WTC11 (cell line): Measurements from ENCODE around the gene MAML3. TPM values are rescaled to one million over a fixed set of nuclear protein-coding genes. Genes with fewer than 3 reads are reported as not detected.

Source experiments
- ATAC-seq: fragments of 200-7000 bp; cut with Tn5 transposase; 2 replicates; pipeline ENCODE4 v1.10.0; 2021; ENCODE audit warnings: mild to moderate bottlenecking, moderate library complexity
- CTCF ChIA-PET: fragments of 300-600 bp; sonication (Branson Sonifier 250); formaldehyde crosslinking; loops from one replicate; lab custom pipeline; 2021; ENCODE audit warnings: antibody characterized with exemption; lab: Charles Lee
- POLR2A ChIA-PET: fragments of 350-600 bp; sonication (Branson Sonifier 250); formaldehyde crosslinking; loops from one replicate; lab custom pipeline; 2021; ENCODE audit warnings: antibody characterized with exemption; lab: Charles Lee
- DNase-seq: peaks from one replicate; pipeline ENCODE4 v3.0.0; 2021; ENCODE audit warnings: low spot score
- H3K27ac Mint-ChIP-seq: 2 replicates; pipeline ENCODE4 v1.8.0; 2021; ENCODE audit warnings: mixed read lengths
- H3K27me3 Mint-ChIP-seq: 2 replicates; pipeline ENCODE4 v1.8.0; 2021; ENCODE audit warnings: low read depth, mild to moderate bottlenecking, moderate library complexity, mixed read lengths
- H3K36me3 Mint-ChIP-seq: 2 replicates; pipeline ENCODE4 v1.8.0; 2021; ENCODE audit warnings: mixed read lengths
- H3K4me1 Mint-ChIP-seq: 2 replicates; pipeline ENCODE4 v1.8.0; 2022; ENCODE audit warnings: mixed read lengths
- H3K4me3 Mint-ChIP-seq: 2 replicates; pipeline ENCODE4 v1.8.0; 2021; ENCODE audit warnings: mild to moderate bottlenecking, moderate library complexity, mixed read lengths
- H3K9me3 Mint-ChIP-seq: 2 replicates; pipeline ENCODE4 v1.8.0; 2021; ENCODE audit warnings: mixed read lengths
- CBFB ChIP-seq: sonication (generic); formaldehyde crosslinking; IDR thresholded peaks from 2 replicates; pipeline ENCODE4 v1.8.1; 2022; ENCODE audit warnings: mild to moderate bottlenecking, low read depth, missing genetic modification reagents
- CDX4 ChIP-seq: fragments of 250-450 bp; sonication (Bioruptor Pico); IDR thresholded peaks from 2 replicates; pipeline ENCODE4 v1.9.0; 2021; ENCODE audit warnings: moderate library complexity, mild to moderate bottlenecking, inconsistent platforms, borderline replicate concordance
- CREM ChIP-seq: sonication (generic); formaldehyde crosslinking; IDR thresholded peaks from 2 replicates; pipeline ENCODE4 v1.8.1; 2022; ENCODE audit warnings: mild to moderate bottlenecking, missing genetic modification reagents, moderate library complexity
- ELF4 ChIP-seq: sonication (generic); formaldehyde crosslinking; IDR thresholded peaks from 2 replicates; pipeline ENCODE4 v1.8.1; 2022; ENCODE audit warnings: low read depth, mild to moderate bottlenecking, moderate library complexity, missing genetic modification reagents
- ESRRA ChIP-seq: sonication (generic); formaldehyde crosslinking; IDR thresholded peaks from 2 replicates; pipeline ENCODE4 v1.8.1; 2022; ENCODE audit warnings: mild to moderate bottlenecking, missing genetic modification reagents, borderline replicate concordance
- ETV6 ChIP-seq: sonication (generic); formaldehyde crosslinking; IDR thresholded peaks from 2 replicates; pipeline ENCODE4 v1.8.1; 2022; ENCODE audit warnings: mild to moderate bottlenecking, missing genetic modification reagents
- GRHL2 ChIP-seq: fragments of 250-450 bp; sonication (Bioruptor Pico); IDR thresholded peaks from 2 replicates; pipeline ENCODE4 v1.8.0; 2022; ENCODE audit warnings: mild to moderate bottlenecking, moderate library complexity; ENCODE audit not compliant: insufficient replicate concordance, severe bottlenecking
- IRF2 ChIP-seq: sonication (generic); formaldehyde crosslinking; IDR thresholded peaks from 2 replicates; pipeline ENCODE4 v1.8.0; 2022; ENCODE audit warnings: low read depth, missing genetic modification reagents, borderline replicate concordance
- NFATC4 ChIP-seq: fragments of 250-450 bp; sonication (Bioruptor Pico); IDR thresholded peaks from 2 replicates; pipeline ENCODE4 v1.9.0; 2021; ENCODE audit warnings: mild to moderate bottlenecking
- NR2C2 ChIP-seq: sonication (generic); formaldehyde crosslinking; IDR thresholded peaks from 2 replicates; pipeline ENCODE4 v1.8.0; 2022; ENCODE audit warnings: mild to moderate bottlenecking, missing genetic modification reagents
- RELA ChIP-seq: sonication (generic); formaldehyde crosslinking; IDR thresholded peaks from 2 replicates; pipeline ENCODE4 v1.8.1; 2022; ENCODE audit warnings: missing genetic modification reagents, mild to moderate bottlenecking, borderline replicate concordance
- SMAD4 ChIP-seq: sonication (generic); formaldehyde crosslinking; IDR thresholded peaks from 2 replicates; pipeline ENCODE4 v1.8.0; 2022; ENCODE audit warnings: mild to moderate bottlenecking, missing genetic modification reagents
- SP1 ChIP-seq: sonication (generic); formaldehyde crosslinking; conservative IDR thresholded peaks from 2 replicates; pipeline ENCODE4 v1.8.1; 2022; ENCODE audit warnings: missing genetic modification reagents
- TEAD4 ChIP-seq: sonication (generic); formaldehyde crosslinking; IDR thresholded peaks from 2 replicates; pipeline ENCODE4 v1.8.0; 2022; ENCODE audit warnings: mild to moderate bottlenecking, missing genetic modification reagents
- USF2 ChIP-seq: sonication (generic); formaldehyde crosslinking; IDR thresholded peaks from 2 replicates; pipeline ENCODE4 v1.8.1; 2023; ENCODE audit warnings: mild to moderate bottlenecking, missing genetic modification reagents, moderate library complexity
- ZNF219 ChIP-seq: sonication (generic); formaldehyde crosslinking; IDR thresholded peaks from 2 replicates; pipeline ENCODE4 v1.8.0; 2023; ENCODE audit warnings: missing genetic modification reagents, mild to moderate bottlenecking, borderline replicate concordance
- ZNF423 ChIP-seq: fragments of 250-450 bp; sonication (Bioruptor Pico); IDR thresholded peaks from 2 replicates; pipeline ENCODE4 v2.1.2; 2022; ENCODE audit warnings: mild to moderate bottlenecking, moderate library complexity
- ZNF532 ChIP-seq: fragments of 250-450 bp; sonication (Bioruptor Pico); IDR thresholded peaks from 2 replicates; pipeline ENCODE4 v1.9.0; 2021; ENCODE audit warnings: mild to moderate bottlenecking, borderline replicate concordance
- total RNA-seq: library from RNA; stranded (reverse); gene quantifications from 3 replicates; pipeline ENCODE4 v1.2.3, GENCODE V29; 2021
- TF ChIP-seq, protein P1 (sequence below): sonication (generic); formaldehyde crosslinking; conservative IDR thresholded peaks from 2 replicates; pipeline ENCODE4 v1.8.1; 2023; ENCODE audit warnings: mild to moderate bottlenecking, low read depth, missing genetic modification reagents, moderate library complexity

The MAML3 gene
- total RNA-seq, 1 experiment from 2014 or later: 7.4 TPM

DNA sequence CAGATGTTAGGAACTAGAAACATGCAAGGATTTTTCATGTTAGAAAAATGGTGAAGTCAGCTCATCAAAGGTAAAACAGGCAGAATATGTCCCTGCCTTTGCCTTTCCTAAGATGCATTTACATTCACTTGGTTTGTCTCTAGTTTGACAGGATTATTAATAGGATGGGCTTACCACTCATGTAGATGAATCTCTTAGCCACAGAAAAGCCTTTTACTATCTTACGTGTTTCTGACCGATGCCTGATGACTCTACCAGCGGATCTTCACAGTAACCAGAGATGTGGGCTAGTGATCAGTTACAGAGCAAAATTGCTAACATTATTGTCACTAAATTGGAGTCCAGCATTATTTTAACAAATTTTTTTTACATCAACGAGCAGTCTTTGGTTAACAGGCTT is 187.6 kb downstream of the MAML3 start:
- CTCF ChIA-PET: no interaction called here
- no peaks in the 10 kb centered on the region for H3K9me3 Mint-ChIP-seq

More for the DNA sequence above, 187.6 kb downstream of the MAML3 start:
- POLR2A ChIA-PET: no interaction called here
- Mint-ChIP-seq H3K27ac (no peak overlapping the region), H3K27me3 (peaks cover 9% of the 10 kb centered on the region), H3K36me3 (no peaks in the 10 kb centered on the region), H3K4me3 (no peak overlapping the region), H3K4me1 (peaks cover 2% of the 10 kb centered on the region; the same call in 1 of the 2 replicates)
- no peak for TF ChIP-seq IRF2 (CRISPR knock-in tag)
- TF ChIP-seq CREM (CRISPR knock-in tag): no peak
- no peak for TF ChIP-seq USF2
- TF ChIP-seq NFATC4: no peak
- no peak for TF ChIP-seq GRHL2 (CRISPR knock-in tag)
- no peak for TF ChIP-seq SP1 (CRISPR knock-in tag)
- no peak for TF ChIP-seq ETV6 (CRISPR knock-in tag)
- TF ChIP-seq CDX4 (CRISPR knock-in tag): no peak
- TF ChIP-seq, protein P1, sequence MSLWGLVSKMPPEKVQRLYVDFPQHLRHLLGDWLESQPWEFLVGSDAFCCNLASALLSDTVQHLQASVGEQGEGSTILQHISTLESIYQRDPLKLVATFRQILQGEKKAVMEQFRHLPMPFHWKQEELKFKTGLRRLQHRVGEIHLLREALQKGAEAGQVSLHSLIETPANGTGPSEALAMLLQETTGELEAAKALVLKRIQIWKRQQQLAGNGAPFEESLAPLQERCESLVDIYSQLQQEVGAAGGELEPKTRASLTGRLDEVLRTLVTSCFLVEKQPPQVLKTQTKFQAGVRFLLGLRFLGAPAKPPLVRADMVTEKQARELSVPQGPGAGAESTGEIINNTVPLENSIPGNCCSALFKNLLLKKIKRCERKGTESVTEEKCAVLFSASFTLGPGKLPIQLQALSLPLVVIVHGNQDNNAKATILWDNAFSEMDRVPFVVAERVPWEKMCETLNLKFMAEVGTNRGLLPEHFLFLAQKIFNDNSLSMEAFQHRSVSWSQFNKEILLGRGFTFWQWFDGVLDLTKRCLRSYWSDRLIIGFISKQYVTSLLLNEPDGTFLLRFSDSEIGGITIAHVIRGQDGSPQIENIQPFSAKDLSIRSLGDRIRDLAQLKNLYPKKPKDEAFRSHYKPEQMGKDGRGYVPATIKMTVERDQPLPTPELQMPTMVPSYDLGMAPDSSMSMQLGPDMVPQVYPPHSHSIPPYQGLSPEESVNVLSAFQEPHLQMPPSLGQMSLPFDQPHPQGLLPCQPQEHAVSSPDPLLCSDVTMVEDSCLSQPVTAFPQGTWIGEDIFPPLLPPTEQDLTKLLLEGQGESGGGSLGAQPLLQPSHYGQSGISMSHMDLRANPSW (CRISPR knock-in tag): no peak
- TF ChIP-seq RELA: no peak
- TF ChIP-seq CBFB (CRISPR knock-in tag): no peak
- TF ChIP-seq SMAD4 (CRISPR knock-in tag): no peak
- TF ChIP-seq TEAD4 (CRISPR knock-in tag): no peak
- TF ChIP-seq NR2C2 (CRISPR knock-in tag): no peak
- no peak for TF ChIP-seq ZNF532 (CRISPR knock-in tag)
- no peak for TF ChIP-seq ESRRA (CRISPR knock-in tag)
- no peak for TF ChIP-seq ZNF423 (CRISPR knock-in tag)
- no peak for TF ChIP-seq ZNF219 (CRISPR knock-in tag)
- no peak for TF ChIP-seq ELF4
- no peak for DNase-seq
- no peak for ATAC-seq
